ENCODE measurements around the gene KIF1B.

KIF1B gene

GRCh38 chr1:10306435-10306834 is 96.1 kb downstream of the KIF1B start:
- Histone ChIP-seq H3K27ac (ENCODE audit: low read depth, low read length, poor library complexity, severe bottlenecking) (no peak overlapping the region), H3K4me2 (ENCODE audit: low read length) (no peak overlapping the region), H2AFZ (ENCODE audit: low read length) (no peak overlapping the region), H3F3A (ENCODE audit: insufficient read depth, low read length) (no peaks in the 10 kb centered on the region), H3K27me3 (ENCODE audit: insufficient read depth, low read length) (no peaks in the 10 kb centered on the region; the same call in 1 of the 2 replicates), H3K9me2 (ENCODE audit: low read depth, low read length) (no peaks in the 10 kb centered on the region), H3K9ac (ENCODE audit: low read length) (no peak overlapping the region), H3K36me3 (ENCODE audit: insufficient read depth, low read length) (no peaks in the 10 kb centered on the region), H3K4me1 (ENCODE audit: insufficient read depth, low read length, severe bottlenecking) (no peaks in the 10 kb centered on the region), H4K20me1 (ENCODE audit: insufficient read depth, low read length) (no peaks in the 10 kb centered on the region), H3K79me2 (ENCODE audit: insufficient read depth, low read length) (no peaks in the 10 kb centered on the region), H3K4me3 (ENCODE audit: low read depth, low read length, poor library complexity, severe bottlenecking) (no peak overlapping the region), H3K9me3 (ENCODE audit: low read length) (no peaks in the 10 kb centered on the region)
- no peak for TF ChIP-seq CTCF (IDR thresholded peaks at IDR 0.05; ENCODE audit: low read length)
- TF ChIP-seq EZH2 (IDR thresholded peaks at IDR 0.05; ENCODE audit: borderline replicate concordance, low read length): no peak

GRCh38 chr1:10308001-10308400 is 97.6 kb downstream of the KIF1B start:
- no peak overlapping the region for H2AFZ ChIP-seq (ENCODE audit: low read length)

GRCh38 chr1:10309243-10310011 is 99.1 kb downstream of the KIF1B start:
- TF ChIP-seq CTCF (IDR thresholded peaks at IDR 0.05; ENCODE audit: low read length) (no peak), EZH2 (IDR thresholded peaks at IDR 0.05; ENCODE audit: borderline replicate concordance, low read length) (no peak)
- H3K79me2 ChIP-seq (ENCODE audit: insufficient read depth, low read length): no peaks in the 10 kb centered on the region
- no peak overlapping the region for H3K9ac ChIP-seq (ENCODE audit: low read length)
- H4K20me1 ChIP-seq (ENCODE audit: insufficient read depth, low read length): no peaks in the 10 kb centered on the region
- no peaks in the 10 kb centered on the region for H3K4me1 ChIP-seq (ENCODE audit: insufficient read depth, low read length, severe bottlenecking)
- no peaks in the 10 kb centered on the region for H3K9me3 ChIP-seq (ENCODE audit: low read length)
- H2AFZ ChIP-seq (ENCODE audit: low read length): no peak overlapping the region
- H3F3A ChIP-seq (ENCODE audit: insufficient read depth, low read length): no peaks in the 10 kb centered on the region
- no peak overlapping the region for H3K27ac ChIP-seq (ENCODE audit: low read depth, low read length, poor library complexity, severe bottlenecking)
- no peaks in the 10 kb centered on the region; the same call in 1 of the 2 replicates for H3K27me3 ChIP-seq (ENCODE audit: insufficient read depth, low read length)
- H3K4me2 ChIP-seq (ENCODE audit: low read length): no peak overlapping the region
- no peaks in the 10 kb centered on the region for H3K36me3 ChIP-seq (ENCODE audit: insufficient read depth, low read length)
- no peak overlapping the region for H3K4me3 ChIP-seq (ENCODE audit: low read depth, low read length, poor library complexity, severe bottlenecking)
- no peaks in the 10 kb centered on the region for H3K9me2 ChIP-seq (ENCODE audit: low read depth, low read length)

More at GRCh38 chr1:10308001-10308400, 97.6 kb downstream of the KIF1B start:
- H3K9me2 ChIP-seq (ENCODE audit: low read depth, low read length): no peaks in the 10 kb centered on the region
- no peaks in the 10 kb centered on the region; the same call in 1 of the 2 replicates for H3K27me3 ChIP-seq (ENCODE audit: insufficient read depth, low read length)
- H3K9ac ChIP-seq (ENCODE audit: low read length): no peak overlapping the region
- no peak overlapping the region for H3K27ac ChIP-seq (ENCODE audit: low read depth, low read length, poor library complexity, severe bottlenecking)
- no peaks in the 10 kb centered on the region for H3K79me2 ChIP-seq (ENCODE audit: insufficient read depth, low read length)
- H4K20me1 ChIP-seq (ENCODE audit: insufficient read depth, low read length): no peaks in the 10 kb centered on the region
- TF ChIP-seq CTCF (IDR thresholded peaks at IDR 0.05; ENCODE audit: low read length) (no peak), EZH2 (IDR thresholded peaks at IDR 0.05; ENCODE audit: borderline replicate concordance, low read length) (no peak)
- H3K9me3 ChIP-seq (ENCODE audit: low read length): no peaks in the 10 kb centered on the region
- no peaks in the 10 kb centered on the region for H3K36me3 ChIP-seq (ENCODE audit: insufficient read depth, low read length)
- no peak overlapping the region for H3K4me2 ChIP-seq (ENCODE audit: low read length)
- no peaks in the 10 kb centered on the region for H3K4me1 ChIP-seq (ENCODE audit: insufficient read depth, low read length, severe bottlenecking)
- no peak overlapping the region for H3K4me3 ChIP-seq (ENCODE audit: low read depth, low read length, poor library complexity, severe bottlenecking)
- no peaks in the 10 kb centered on the region for H3F3A ChIP-seq (ENCODE audit: insufficient read depth, low read length)

Data from OCI-LY1 (cell line).